ENCODE data around the gene DVL3.
A peak's percentile ranks its signal among the peaks of the same experiment; 100 is the strongest.

Gene DVL3

DNA sequence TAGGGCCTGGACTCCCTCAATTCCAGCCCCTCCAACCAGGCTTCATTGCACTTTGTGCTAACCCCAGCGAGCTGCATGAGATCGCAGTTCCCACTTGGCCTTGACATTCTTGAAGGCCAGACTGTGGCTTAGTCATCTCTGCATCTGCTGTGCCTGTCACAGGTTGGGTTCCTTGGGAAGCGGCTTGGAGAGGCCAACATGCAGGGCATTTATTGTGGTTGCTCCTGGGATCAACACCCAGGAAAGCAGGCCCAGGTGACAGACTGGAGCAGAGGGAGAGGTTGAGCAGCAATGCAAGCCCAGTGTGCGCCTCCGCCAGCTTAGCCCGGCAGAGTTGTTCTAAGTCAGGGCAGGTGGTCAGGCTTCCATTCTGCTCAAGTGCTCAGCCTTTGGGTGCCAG, 41.4 kb downstream of the DVL3 start:
- TF ChIP-seq, protein P1, sequence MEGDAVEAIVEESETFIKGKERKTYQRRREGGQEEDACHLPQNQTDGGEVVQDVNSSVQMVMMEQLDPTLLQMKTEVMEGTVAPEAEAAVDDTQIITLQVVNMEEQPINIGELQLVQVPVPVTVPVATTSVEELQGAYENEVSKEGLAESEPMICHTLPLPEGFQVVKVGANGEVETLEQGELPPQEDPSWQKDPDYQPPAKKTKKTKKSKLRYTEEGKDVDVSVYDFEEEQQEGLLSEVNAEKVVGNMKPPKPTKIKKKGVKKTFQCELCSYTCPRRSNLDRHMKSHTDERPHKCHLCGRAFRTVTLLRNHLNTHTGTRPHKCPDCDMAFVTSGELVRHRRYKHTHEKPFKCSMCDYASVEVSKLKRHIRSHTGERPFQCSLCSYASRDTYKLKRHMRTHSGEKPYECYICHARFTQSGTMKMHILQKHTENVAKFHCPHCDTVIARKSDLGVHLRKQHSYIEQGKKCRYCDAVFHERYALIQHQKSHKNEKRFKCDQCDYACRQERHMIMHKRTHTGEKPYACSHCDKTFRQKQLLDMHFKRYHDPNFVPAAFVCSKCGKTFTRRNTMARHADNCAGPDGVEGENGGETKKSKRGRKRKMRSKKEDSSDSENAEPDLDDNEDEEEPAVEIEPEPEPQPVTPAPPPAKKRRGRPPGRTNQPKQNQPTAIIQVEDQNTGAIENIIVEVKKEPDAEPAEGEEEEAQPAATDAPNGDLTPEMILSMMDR (IDR thresholded peaks at IDR 0.05; ENCODE audit: borderline replicate concordance, extremely low read depth, low read length, poor library complexity, severe bottlenecking): no peak
- no peak for TF ChIP-seq EZH2 (IDR thresholded peaks at IDR 0.05; ENCODE audit: borderline replicate concordance, low read depth, low read length, severe bottlenecking)
- H3K4me1 ChIP-seq (ENCODE audit: insufficient read depth, low read length): no peaks in the 10 kb centered on the region
- H3K9me3 ChIP-seq (ENCODE audit: insufficient read depth, low read length, severe bottlenecking): no peaks in the 10 kb centered on the region
- H2AFZ ChIP-seq (ENCODE audit: low read depth, low read length): no peak overlapping the region
- no peak overlapping the region for H3K9ac ChIP-seq (ENCODE audit: low read depth, low read length)
- H3K79me2 ChIP-seq (ENCODE audit: insufficient read depth, low read length): no peaks in the 10 kb centered on the region
- H3K4me2 ChIP-seq (ENCODE audit: insufficient read depth, low read length): no peak overlapping the region
- H4K20me1 ChIP-seq (ENCODE audit: insufficient read depth, low read length): peaks cover 9% of the 10 kb centered on the region
- no peak overlapping the region for H3K27ac ChIP-seq (ENCODE audit: low read length)
- DNase-seq: no peak
- H3K36me3 ChIP-seq (ENCODE audit: insufficient read depth, low read length): peaks cover 30% of the 10 kb centered on the region
- 0 out of 3 replicates have a peak, but pooled peaks have one; percentile 12 for ATAC-seq (ENCODE audit: insufficient read depth, low read depth)
- no peaks in the 10 kb centered on the region for H3K27me3 ChIP-seq (ENCODE audit: insufficient read depth, low read length, poor library complexity)
- H3K4me3 ChIP-seq (ENCODE audit: low read depth in 1 of 2, low read length in 2 of 2): no peak overlapping the region

DNA sequence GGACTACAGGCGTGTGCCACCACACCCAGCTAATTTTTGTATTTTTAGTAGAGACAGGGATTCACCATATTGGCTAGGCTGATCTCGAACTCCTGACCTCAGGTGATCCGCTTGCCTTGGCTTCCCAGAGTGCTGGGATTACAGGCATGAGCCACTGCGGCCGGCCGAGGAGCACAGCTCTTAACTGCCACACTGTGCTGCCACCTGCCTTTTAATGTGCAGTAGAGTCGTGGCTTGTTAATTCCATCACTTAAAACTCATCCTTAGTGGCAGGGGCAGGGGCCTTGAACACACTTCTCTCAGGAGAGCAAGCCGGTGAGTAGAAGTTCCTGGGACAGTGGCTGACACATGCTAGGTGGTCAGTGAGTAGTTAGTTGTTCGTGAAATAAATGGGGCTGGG, 43.3 kb downstream of the DVL3 start:
- peaks cover 4% of the 10 kb centered on the region; the same call in 1 of the 2 replicates for H4K20me1 ChIP-seq (ENCODE audit: insufficient read depth, low read length)
- no peak overlapping the region for H3K27ac ChIP-seq (ENCODE audit: low read length)
- no peak overlapping the region for H3K4me3 ChIP-seq (ENCODE audit: low read depth in 1 of 2, low read length in 2 of 2)
- H3K79me2 ChIP-seq (ENCODE audit: insufficient read depth, low read length): no peaks in the 10 kb centered on the region
- no peak for TF ChIP-seq EZH2 (IDR thresholded peaks at IDR 0.05; ENCODE audit: borderline replicate concordance, low read depth, low read length, severe bottlenecking)
- TF ChIP-seq, protein P1 (IDR thresholded peaks at IDR 0.05; ENCODE audit: borderline replicate concordance, extremely low read depth, low read length, poor library complexity, severe bottlenecking): peak; percentile 5
- peaks cover 11% of the 10 kb centered on the region for H3K36me3 ChIP-seq (ENCODE audit: insufficient read depth, low read length)
- ATAC-seq (ENCODE audit: insufficient read depth, low read depth) (no peak), DNase-seq (no peak)
- H2AFZ ChIP-seq (ENCODE audit: low read depth, low read length): no peak overlapping the region
- no peaks in the 10 kb centered on the region for H3K9me3 ChIP-seq (ENCODE audit: insufficient read depth, low read length, severe bottlenecking)
- H3K4me1 ChIP-seq (ENCODE audit: insufficient read depth, low read length): no peaks in the 10 kb centered on the region
- no peak overlapping the region for H3K4me2 ChIP-seq (ENCODE audit: insufficient read depth, low read length)
- H3K9ac ChIP-seq (ENCODE audit: low read depth, low read length): no peak overlapping the region
- no peaks in the 10 kb centered on the region for H3K27me3 ChIP-seq (ENCODE audit: insufficient read depth, low read length, poor library complexity)

DNA sequence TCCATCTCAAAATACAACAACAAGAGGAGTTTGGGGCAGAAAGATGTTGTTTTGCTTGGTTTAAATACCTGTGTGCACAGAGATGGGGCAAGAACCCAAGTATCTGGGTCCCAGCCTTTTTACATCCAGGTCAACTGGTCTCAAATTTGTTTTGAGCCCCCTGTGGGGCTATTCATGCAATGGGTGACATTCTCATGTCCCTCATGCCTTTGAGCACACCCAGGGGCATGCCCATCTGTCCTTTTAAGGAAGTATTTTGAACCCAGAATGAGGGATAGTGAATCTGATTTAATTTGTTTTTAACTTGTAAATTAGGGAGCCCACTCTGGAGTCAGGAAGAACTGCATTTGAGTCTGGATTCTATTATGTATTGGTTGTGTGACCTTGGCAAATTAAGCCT, 45.6 kb downstream of the DVL3 start:
- H3K4me3 ChIP-seq (ENCODE audit: low read depth in 1 of 2, low read length in 2 of 2): no peak overlapping the region
- H3K36me3 ChIP-seq (ENCODE audit: insufficient read depth, low read length): no peaks in the 10 kb centered on the region
- ATAC-seq (ENCODE audit: insufficient read depth, low read depth): no peak
- no peak overlapping the region for H3K4me2 ChIP-seq (ENCODE audit: insufficient read depth, low read length)
- no peak overlapping the region for H3K27ac ChIP-seq (ENCODE audit: low read length)
- H4K20me1 ChIP-seq (ENCODE audit: insufficient read depth, low read length): 0 out of 2 replicates have a peak, but pooled peaks cover 3% of the 10 kb centered on the region
- no peak overlapping the region for H3K9ac ChIP-seq (ENCODE audit: low read depth, low read length)
- no peaks in the 10 kb centered on the region for H3K4me1 ChIP-seq (ENCODE audit: insufficient read depth, low read length)
- H3K79me2 ChIP-seq (ENCODE audit: insufficient read depth, low read length): no peaks in the 10 kb centered on the region
- no peaks in the 10 kb centered on the region for H3K9me3 ChIP-seq (ENCODE audit: insufficient read depth, low read length, severe bottlenecking)
- H3K27me3 ChIP-seq (ENCODE audit: insufficient read depth, low read length, poor library complexity): no peaks in the 10 kb centered on the region
- no peak for DNase-seq
- no peak for TF ChIP-seq EZH2 (IDR thresholded peaks at IDR 0.05; ENCODE audit: borderline replicate concordance, low read depth, low read length, severe bottlenecking)
- TF ChIP-seq, protein P1 (IDR thresholded peaks at IDR 0.05; ENCODE audit: borderline replicate concordance, extremely low read depth, low read length, poor library complexity, severe bottlenecking): no peak
- no peak overlapping the region for H2AFZ ChIP-seq (ENCODE audit: low read depth, low read length)

DNA sequence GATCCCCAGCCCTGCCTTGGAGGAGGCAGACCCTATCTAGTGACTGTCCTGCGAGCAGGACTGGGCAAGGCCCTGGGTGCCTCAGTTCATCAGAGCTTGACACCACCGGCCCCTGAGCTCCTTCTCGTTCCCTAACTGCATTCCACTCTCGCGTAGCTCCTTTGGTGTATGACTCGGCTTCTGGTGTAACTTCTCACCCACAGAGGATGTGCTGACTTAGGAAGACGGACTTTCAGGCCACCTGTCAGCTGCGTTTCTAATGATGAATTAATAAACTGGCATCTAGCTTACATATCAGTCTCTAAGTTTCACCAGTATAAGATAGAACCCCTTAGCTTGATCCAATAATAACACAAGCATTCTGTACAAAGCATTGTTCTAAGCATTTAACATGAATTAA, 48.3 kb downstream of the DVL3 start:
- Histone ChIP-seq H3K4me1 (ENCODE audit: insufficient read depth, low read length) (no peaks in the 10 kb centered on the region), H4K20me1 (ENCODE audit: insufficient read depth, low read length) (no peaks in the 10 kb centered on the region), H3K9ac (ENCODE audit: low read depth, low read length) (no peak overlapping the region), H3K4me3 (ENCODE audit: low read depth in 1 of 2, low read length in 2 of 2) (no peak overlapping the region), H3K79me2 (ENCODE audit: insufficient read depth, low read length) (no peaks in the 10 kb centered on the region), H3K27me3 (ENCODE audit: insufficient read depth, low read length, poor library complexity) (peaks cover 4% of the 10 kb centered on the region), H3K4me2 (ENCODE audit: insufficient read depth, low read length) (no peak overlapping the region), H3K27ac (ENCODE audit: low read length) (no peak overlapping the region), H3K36me3 (ENCODE audit: insufficient read depth, low read length) (no peaks in the 10 kb centered on the region), H2AFZ (ENCODE audit: low read depth, low read length) (no peak overlapping the region), H3K9me3 (ENCODE audit: insufficient read depth, low read length, severe bottlenecking) (no peaks in the 10 kb centered on the region)
- no peak for DNase-seq
- TF ChIP-seq, protein P1 (IDR thresholded peaks at IDR 0.05; ENCODE audit: borderline replicate concordance, extremely low read depth, low read length, poor library complexity, severe bottlenecking): no peak
- no peak for TF ChIP-seq EZH2 (IDR thresholded peaks at IDR 0.05; ENCODE audit: borderline replicate concordance, low read depth, low read length, severe bottlenecking)
- ATAC-seq (ENCODE audit: insufficient read depth, low read depth): no peak
